ENCODE measurements around the gene NHLRC1.

NHLRC1 gene

GRCh38 chr6:18138906-18139305 is 16.4 kb upstream of the NHLRC1 start:
- 91% methylated on average over 4 of the region's 5 CpGs for WGBS, 2 experiments (ENCODE audit: insufficient coverage in 2 of 2)
- Histone ChIP-seq H3K9me3 (ENCODE audit: control insufficient read depth, low read length) (no peaks in the 10 kb centered on the region), H3K27ac (ENCODE audit: low read depth, low read length, severe bottlenecking) (no peak overlapping the region), H3K4me3 (ENCODE audit: extremely low read depth, insufficient read depth, low read length, poor library complexity, severe bottlenecking) (no peak overlapping the region), H3K4me1 (ENCODE audit: control insufficient read depth, insufficient read depth, low read length, poor library complexity, severe bottlenecking) (no peaks in the 10 kb centered on the region), H3K36me3 (ENCODE audit: control insufficient read depth, insufficient read depth, low read length) (peaks cover 19% of the 10 kb centered on the region)

GRCh38 chr6:18136260-18136659 is 13.8 kb upstream of the NHLRC1 start:
- 96 to 97% methylated on average over 7 to 10 of the region's 10 CpGs for WGBS, 2 experiments (ENCODE audit: insufficient coverage in 2 of 2)
- Histone ChIP-seq H3K4me3 (ENCODE audit: extremely low read depth, insufficient read depth, low read length, poor library complexity, severe bottlenecking) (no peak overlapping the region), H3K9me3 (ENCODE audit: control insufficient read depth, low read length) (no peaks in the 10 kb centered on the region), H3K4me1 (ENCODE audit: control insufficient read depth, insufficient read depth, low read length, poor library complexity, severe bottlenecking) (no peaks in the 10 kb centered on the region), H3K36me3 (ENCODE audit: control insufficient read depth, insufficient read depth, low read length) (peaks cover 19% of the 10 kb centered on the region), H3K27ac (ENCODE audit: low read depth, low read length, severe bottlenecking) (no peak overlapping the region)

DNA sequence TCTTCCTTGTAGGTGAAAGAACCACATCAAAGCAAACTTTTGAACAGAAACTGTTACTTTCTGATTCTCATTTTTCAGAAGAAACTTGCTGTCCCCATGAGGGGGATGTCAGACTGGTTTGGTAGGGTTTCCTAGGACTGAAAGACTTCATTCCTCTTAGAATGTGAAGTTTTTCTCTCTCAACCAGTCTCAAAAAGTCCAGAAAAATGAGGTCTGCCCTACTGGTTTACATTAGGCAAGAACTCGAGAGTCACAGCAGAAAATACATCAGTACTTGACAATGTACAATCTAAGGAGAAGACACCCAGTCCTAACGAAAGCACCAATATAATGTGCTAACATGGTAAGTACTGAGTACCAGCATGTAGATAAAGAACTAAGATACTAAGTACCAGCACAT is 12.7 kb upstream of the NHLRC1 start:
- Histone ChIP-seq H3K4me1 (ENCODE audit: control insufficient read depth, insufficient read depth, low read length, poor library complexity, severe bottlenecking) (no peaks in the 10 kb centered on the region), H3K4me3 (ENCODE audit: extremely low read depth, insufficient read depth, low read length, poor library complexity, severe bottlenecking) (no peak overlapping the region), H3K9me3 (ENCODE audit: control insufficient read depth, low read length) (no peaks in the 10 kb centered on the region), H3K36me3 (ENCODE audit: control insufficient read depth, insufficient read depth, low read length) (peaks cover 12% of the 10 kb centered on the region), H3K27ac (ENCODE audit: low read depth, low read length, severe bottlenecking) (no peak overlapping the region)
- WGBS, 2 experiments (ENCODE audit: insufficient coverage in 2 of 2), result 80% methylated on average over 1 of the region's 2 CpGs; no CpG with 5 or more reads in 1 of the 2 experiments

GRCh38 chr6:18132346-18132745 is 9.9 kb upstream of the NHLRC1 start:
- no peak overlapping the region for H3K27ac ChIP-seq (ENCODE audit: low read depth, low read length, severe bottlenecking)
- 80 to 100% methylated on average over 1 of the region's 3 CpGs for WGBS, 2 experiments (ENCODE audit: insufficient coverage in 2 of 2)
- H3K36me3 ChIP-seq (ENCODE audit: control insufficient read depth, insufficient read depth, low read length), result peaks cover 7% of the 10 kb centered on the region
- no peaks in the 10 kb centered on the region for H3K4me1 ChIP-seq (ENCODE audit: control insufficient read depth, insufficient read depth, low read length, poor library complexity, severe bottlenecking)
- no peak overlapping the region for H3K4me3 ChIP-seq (ENCODE audit: extremely low read depth, insufficient read depth, low read length, poor library complexity, severe bottlenecking)
- no peaks in the 10 kb centered on the region for H3K9me3 ChIP-seq (ENCODE audit: control insufficient read depth, low read length)

GRCh38 chr6:18126121-18126520 is 3.6 kb upstream of the NHLRC1 start:
- no peaks in the 10 kb centered on the region for H3K36me3 ChIP-seq (ENCODE audit: control insufficient read depth, insufficient read depth, low read length)
- H3K27ac ChIP-seq (ENCODE audit: low read depth, low read length, severe bottlenecking), result no peak overlapping the region
- no peak overlapping the region for H3K4me3 ChIP-seq (ENCODE audit: extremely low read depth, insufficient read depth, low read length, poor library complexity, severe bottlenecking)
- WGBS, 2 experiments (ENCODE audit: insufficient coverage in 2 of 2), result 62 to 66% methylated on average over 4 to 5 of the region's 5 CpGs
- H3K4me1 ChIP-seq (ENCODE audit: control insufficient read depth, insufficient read depth, low read length, poor library complexity, severe bottlenecking), result no peaks in the 10 kb centered on the region
- no peaks in the 10 kb centered on the region for H3K9me3 ChIP-seq (ENCODE audit: control insufficient read depth, low read length)

- Histone ChIP-seq H3K4me3 (ENCODE audit: extremely low read depth, insufficient read depth, low read length, poor library complexity, severe bottlenecking) (no peak overlapping the region), H3K4me1 (ENCODE audit: control insufficient read depth, insufficient read depth, low read length, poor library complexity, severe bottlenecking) (no peaks in the 10 kb centered on the region), H3K9me3 (ENCODE audit: control insufficient read depth, low read length) (no peaks in the 10 kb centered on the region), H3K36me3 (ENCODE audit: control insufficient read depth, insufficient read depth, low read length) (no peaks in the 10 kb centered on the region), H3K27ac (ENCODE audit: low read depth, low read length, severe bottlenecking) (no peak overlapping the region)
- 94% methylated on average over 14 to 17 of the region's 19 CpGs for WGBS, 2 experiments (ENCODE audit: insufficient coverage in 2 of 2)
Measured at GRCh38 chr6:18121580-18122127, 823 bp downstream of the NHLRC1 start.

DNA sequence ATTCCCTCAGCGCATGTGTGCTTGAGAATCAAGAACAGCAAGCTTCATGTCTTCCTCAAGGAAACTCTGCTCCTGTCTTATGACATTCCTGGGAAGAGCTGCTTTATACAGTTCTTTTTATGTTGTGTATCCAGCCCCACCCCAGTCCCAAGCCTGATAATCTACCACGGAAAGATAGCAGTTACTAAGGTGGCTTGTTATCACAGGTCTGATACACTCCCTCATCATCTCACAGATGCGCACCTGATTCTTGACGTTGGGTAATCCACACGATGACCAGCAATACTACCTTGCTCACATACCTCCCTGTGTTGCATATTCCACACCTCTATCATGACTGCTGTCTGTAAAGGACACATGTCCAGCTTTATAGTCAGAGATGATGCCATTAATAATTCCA is 3.2 kb downstream of the NHLRC1 start:
- Histone ChIP-seq H3K4me1 (ENCODE audit: control insufficient read depth, insufficient read depth, low read length, poor library complexity, severe bottlenecking) (no peaks in the 10 kb centered on the region), H3K27ac (ENCODE audit: low read depth, low read length, severe bottlenecking) (no peak overlapping the region), H3K9me3 (ENCODE audit: control insufficient read depth, low read length) (no peaks in the 10 kb centered on the region), H3K36me3 (ENCODE audit: control insufficient read depth, insufficient read depth, low read length) (no peaks in the 10 kb centered on the region), H3K4me3 (ENCODE audit: extremely low read depth, insufficient read depth, low read length, poor library complexity, severe bottlenecking) (no peak overlapping the region)
- 74 to 78% methylated on average over 4 to 5 of the region's 5 CpGs for WGBS, 2 experiments (ENCODE audit: insufficient coverage in 2 of 2)

GRCh38 chr6:18118330-18118729 is 4.1 kb downstream of the NHLRC1 start:
- 86 to 97% methylated on average over 2 to 3 of the region's 3 CpGs for WGBS, 2 experiments (ENCODE audit: insufficient coverage in 2 of 2)
- H3K4me1 ChIP-seq (ENCODE audit: control insufficient read depth, insufficient read depth, low read length, poor library complexity, severe bottlenecking), result no peaks in the 10 kb centered on the region
- H3K36me3 ChIP-seq (ENCODE audit: control insufficient read depth, insufficient read depth, low read length), result no peaks in the 10 kb centered on the region
- H3K9me3 ChIP-seq (ENCODE audit: control insufficient read depth, low read length), result no peaks in the 10 kb centered on the region
- H3K27ac ChIP-seq (ENCODE audit: low read depth, low read length, severe bottlenecking), result no peak overlapping the region
- no peak overlapping the region for H3K4me3 ChIP-seq (ENCODE audit: extremely low read depth, insufficient read depth, low read length, poor library complexity, severe bottlenecking)

- 84 to 85% methylated on average over 5 of the region's 5 CpGs for WGBS, 2 experiments (ENCODE audit: insufficient coverage in 2 of 2)
- Histone ChIP-seq H3K4me3 (ENCODE audit: extremely low read depth, insufficient read depth, low read length, poor library complexity, severe bottlenecking) (no peak overlapping the region), H3K27ac (ENCODE audit: low read depth, low read length, severe bottlenecking) (no peak overlapping the region), H3K36me3 (ENCODE audit: control insufficient read depth, insufficient read depth, low read length) (no peaks in the 10 kb centered on the region), H3K4me1 (ENCODE audit: control insufficient read depth, insufficient read depth, low read length, poor library complexity, severe bottlenecking) (no peaks in the 10 kb centered on the region), H3K9me3 (ENCODE audit: control insufficient read depth, low read length) (no peaks in the 10 kb centered on the region)
Measured at GRCh38 chr6:18117136-18117535, 5.3 kb downstream of the NHLRC1 start.

- no peaks in the 10 kb centered on the region for H3K36me3 ChIP-seq (ENCODE audit: control insufficient read depth, insufficient read depth, low read length)
- no peak overlapping the region for H3K4me3 ChIP-seq (ENCODE audit: extremely low read depth, insufficient read depth, low read length, poor library complexity, severe bottlenecking)
- no peaks in the 10 kb centered on the region for H3K9me3 ChIP-seq (ENCODE audit: control insufficient read depth, low read length)
- no peak overlapping the region for H3K27ac ChIP-seq (ENCODE audit: low read depth, low read length, severe bottlenecking)
- H3K4me1 ChIP-seq (ENCODE audit: control insufficient read depth, insufficient read depth, low read length, poor library complexity, severe bottlenecking), result no peaks in the 10 kb centered on the region
- 89% methylated on average over 1 of the region's 2 CpGs; no CpG with 5 or more reads in 1 of the 2 experiments for WGBS, 2 experiments (ENCODE audit: insufficient coverage in 2 of 2)
Measured at GRCh38 chr6:18115356-18115755, 7.1 kb downstream of the NHLRC1 start.

DNA sequence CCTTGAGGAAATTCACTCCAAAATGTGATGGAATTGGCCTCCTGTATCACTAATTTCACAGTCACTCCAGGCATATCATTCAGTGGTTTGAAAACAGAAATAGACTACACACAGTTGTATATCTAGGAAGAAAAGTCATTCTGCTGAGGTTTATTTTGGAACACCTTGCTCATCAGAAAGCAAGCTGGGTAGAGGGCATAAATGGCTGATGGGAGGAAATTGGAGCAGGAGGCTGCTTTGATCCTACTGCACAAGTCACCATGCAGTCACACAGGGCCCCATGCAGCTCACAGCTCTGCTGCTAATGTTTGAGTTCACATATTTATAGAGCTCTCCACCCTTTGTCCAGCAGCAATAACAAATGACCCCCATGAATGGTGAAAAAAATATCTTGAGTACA is 12.3 kb downstream of the NHLRC1 start:
- no peaks in the 10 kb centered on the region for H3K9me3 ChIP-seq (ENCODE audit: control insufficient read depth, low read length)
- no peaks in the 10 kb centered on the region for H3K36me3 ChIP-seq (ENCODE audit: control insufficient read depth, insufficient read depth, low read length)
- no peaks in the 10 kb centered on the region for H3K4me1 ChIP-seq (ENCODE audit: control insufficient read depth, insufficient read depth, low read length, poor library complexity, severe bottlenecking)
- no peak overlapping the region for H3K4me3 ChIP-seq (ENCODE audit: extremely low read depth, insufficient read depth, low read length, poor library complexity, severe bottlenecking)
- H3K27ac ChIP-seq (ENCODE audit: low read depth, low read length, severe bottlenecking), result no peak overlapping the region
